A549 (cell line): Measurements from ENCODE around the gene FYB1. TPM values are rescaled to one million over a fixed set of nuclear protein-coding genes. Genes with fewer than 3 reads are reported as not detected.

Experiments
- ATAC-seq, 2 experiments: fragments of 200-7000 bp in 1 of 2; fragments of >200 bp in 1 of 2; cut with Nextera tagmentation in 1 of 2; cut with Tn5 transposase in 1 of 2; 3 replicates each; pipeline versions ENCODE4 v1.8.0 to v1.9.1; 2018 to 2020; ENCODE audit warnings: mild to moderate bottlenecking in 1 of 2, moderate library complexity in 1 of 2
- CTCF ChIA-PET: fragments of 300-600 bp; sonication (Branson Sonifier 250); formaldehyde crosslinking; extraction: SDS; loops from one replicate; lab custom pipeline; 2021; ENCODE audit warnings: antibody characterized with exemption, inconsistent platforms; lab: Yijun Ruan, JAX
- POLR2A ChIA-PET: fragments of 350-600 bp; formaldehyde crosslinking; extraction: SDS; loops from one replicate; lab custom pipeline; 2021; ENCODE audit warnings: antibody characterized with exemption, inconsistent platforms; lab: Yijun Ruan, JAX
- DNase-seq, 2 experiments: peaks; one replicate each; pipeline versions ENCODE4 v3.0.0 to v3.0.0-alpha.2; 2011 to 2016; ENCODE audit warnings: low read depth in 1 of 2, low spot score in 1 of 2
- FAIRE-seq: peaks from 2 replicates; lab custom pipeline; 2011; peaks lifted over from hg19 to GRCh38; lab: Jason Lieb, UNC
- H3K27ac ChIP-seq, 2 experiments: fragments of >200 bp; sonication (Bioruptor Twin); formaldehyde crosslinking; 3 replicates each; pipeline ENCODE4 v1.5.1; 2016 to 2017
- H3K4me1 ChIP-seq: fragments of >200 bp; sonication (Bioruptor Twin); formaldehyde crosslinking; 3 replicates; pipeline ENCODE4 v1.6.1; 2016
- H3K4me2 ChIP-seq: fragments of >200 bp; sonication (Bioruptor Twin); formaldehyde crosslinking; 3 replicates; pipeline ENCODE4 v1.6.1; 2016
- H3K4me3 ChIP-seq: fragments of >200 bp; sonication (Bioruptor Twin); formaldehyde crosslinking; 3 replicates; pipeline ENCODE4 v1.5.1; 2016
- H3K9me3 ChIP-seq: fragments of >200 bp; sonication (Bioruptor Twin); formaldehyde crosslinking; 3 replicates; pipeline ENCODE4 v1.6.1; 2016
- BHLHE40 ChIP-seq: IDR thresholded peaks from 2 replicates; pipeline ENCODE4 v1.6.1; 2012; ENCODE audit warnings: low read depth, low read length, inconsistent platforms
- CEBPB ChIP-seq, 2 experiments: fragments of >200 bp in 1 of 2; sonication (Bioruptor Twin) in 1 of 2; formaldehyde crosslinking in 1 of 2; IDR thresholded peaks; 2 replicates each; pipeline ENCODE4 v1.6.1; 2012 to 2016
- EHMT2 ChIP-seq: fragments of 200-600 bp; sonication (generic); IDR thresholded peaks from 2 replicates; pipeline ENCODE4 v1.6.1; 2016; ENCODE audit warnings: antibody characterized with exemption, low read depth, mild to moderate bottlenecking, moderate library complexity
- EP300 ChIP-seq, 2 experiments: fragments of >200 bp; sonication (Bioruptor Twin); formaldehyde crosslinking; IDR thresholded peaks; 2 replicates in 1 of 2; 3 replicates in 1 of 2; pipeline ENCODE4 v1.6.1; 2016 to 2017
- FOSB ChIP-seq: fragments of 250-450 bp; sonication (Bioruptor Pico); IDR thresholded peaks from 2 replicates; pipeline ENCODE4 v1.5.0; 2020; ENCODE audit warnings: mild to moderate bottlenecking, moderate library complexity
- FOSL2 ChIP-seq, 2 experiments: fragments of 450-650 bp in 1 of 2; fragments of >200 bp in 1 of 2; sonication (Bioruptor Twin) in 1 of 2; formaldehyde crosslinking; IDR thresholded peaks; 2 replicates each; pipeline versions ENCODE4 v1.5.0 to v1.6.1; 2016 to 2020; ENCODE audit warnings: mild to moderate bottlenecking in 1 of 2, moderate library complexity in 1 of 2
- GATA3 ChIP-seq: IDR thresholded peaks from 2 replicates; pipeline ENCODE4 v1.6.1; 2012; ENCODE audit warnings: borderline replicate concordance
- HOXA7 ChIP-seq: fragments of 250-450 bp; sonication (Bioruptor Pico); IDR thresholded peaks from 2 replicates; pipeline ENCODE4 v1.5.0; 2020; ENCODE audit warnings: mild to moderate bottlenecking, moderate library complexity
- JUNB ChIP-seq: fragments of >200 bp; sonication (Bioruptor Twin); formaldehyde crosslinking; IDR thresholded peaks from 2 replicates; pipeline ENCODE4 v1.6.1; 2016
- KDM1A ChIP-seq: fragments of 200-600 bp; sonication (generic); IDR thresholded peaks from 2 replicates; pipeline ENCODE4 v1.6.1; 2016; ENCODE audit warnings: low read depth, mild to moderate bottlenecking
- KDM5A ChIP-seq: fragments of 200-600 bp; sonication (generic); IDR thresholded peaks from 2 replicates; pipeline ENCODE4 v1.6.1; 2016; ENCODE audit warnings: antibody characterized with exemption, mild to moderate bottlenecking
- NPAS2 ChIP-seq: fragments of 250-450 bp; sonication (Bioruptor Pico); IDR thresholded peaks from 2 replicates; pipeline ENCODE4 v1.8.0; 2022; ENCODE audit warnings: mild to moderate bottlenecking, moderate library complexity, borderline replicate concordance
- NR3C1 ChIP-seq: fragments of >200 bp; sonication (Bioruptor Twin); formaldehyde crosslinking; IDR thresholded peaks from 3 replicates; pipeline ENCODE4 v1.6.1; 2017
- PHF8 ChIP-seq: fragments of 200-600 bp; sonication (generic); IDR thresholded peaks from 2 replicates; pipeline ENCODE4 v1.6.1; 2016; ENCODE audit warnings: low read depth, mild to moderate bottlenecking, antibody characterized with exemption, moderate library complexity, borderline replicate concordance
- POLR2A ChIP-seq: IDR thresholded peaks from 2 replicates; pipeline ENCODE4 v1.6.1; 2012; ENCODE audit warnings: mild to moderate bottlenecking, low read length
- RFX5 ChIP-seq: fragments of 450-650 bp; IDR thresholded peaks from 2 replicates; pipeline ENCODE4 v1.7.1; 2014; ENCODE audit warnings: antibody characterized with exemption, mild to moderate bottlenecking, moderate library complexity
- RNF2 ChIP-seq: fragments of 200-600 bp; sonication (generic); IDR thresholded peaks from 2 replicates; pipeline ENCODE4 v1.6.1; 2016; ENCODE audit warnings: low read depth, mild to moderate bottlenecking, antibody characterized with exemption, moderate library complexity, borderline replicate concordance
- TFCP2L1 ChIP-seq: fragments of 250-450 bp; sonication (Bioruptor Pico); IDR thresholded peaks from 2 replicates; pipeline ENCODE4 v1.5.0; 2021; ENCODE audit warnings: mild to moderate bottlenecking
- TP53 ChIP-seq: fragments of 250-450 bp; sonication (Bioruptor Pico); IDR thresholded peaks from 2 replicates; pipeline ENCODE4 v1.5.0; 2021; ENCODE audit warnings: mild to moderate bottlenecking, moderate library complexity
- ZC3H11A ChIP-seq: fragments of 450-650 bp; IDR thresholded peaks from 2 replicates; pipeline ENCODE4 v1.6.1; 2014; ENCODE audit warnings: antibody characterized with exemption, mild to moderate bottlenecking
- ZNF302 ChIP-seq: fragments of 250-450 bp; sonication (Bioruptor Pico); IDR thresholded peaks from 2 replicates; pipeline ENCODE4 v1.9.0; 2021; ENCODE audit warnings: inconsistent platforms, mild to moderate bottlenecking, moderate library complexity
- WGBS: methylation state at CpG from one replicate; pipeline ENCODE4 v1.1.6; 2017; ENCODE audit errors: missing lambda C conversion rate; 5-methylcytosine and 5-hydroxymethylcytosine counted together
- polyA plus RNA-seq, 4 experiments: library from polyadenylated mRNA; depleted of rRNA in 3 of 4; stranded (reverse); fragments of >200 nt; fragmentation: RNase III in 1 of 4; extraction: RNeasy Plus Mini Kit Qiagen cat#74134 plus additional on column Dnase treatment in 1 of 4; gene quantifications; 2 replicates in 3 of 4; 3 replicates in 1 of 4; pipeline ENCODE4 v1.2.3, GENCODE V29; 2011 to 2017
- TF ChIP-seq, protein P1 (sequence below): fragments of 200-600 bp; sonication (generic); IDR thresholded peaks from 2 replicates; pipeline ENCODE4 v1.6.1; 2016; ENCODE audit warnings: antibody characterized with exemption, mild to moderate bottlenecking, moderate library complexity
- TF ChIP-seq, protein P2 (sequence below): fragments of >200 bp; sonication (Bioruptor Twin); formaldehyde crosslinking; IDR thresholded peaks from 3 replicates; pipeline ENCODE4 v1.6.1; 2016
- TF ChIP-seq, protein P3 (sequence below): fragments of >200 bp; sonication (Bioruptor Twin); formaldehyde crosslinking; IDR thresholded peaks from 3 replicates; pipeline ENCODE4 v1.5.1; 2016
- TF ChIP-seq, protein P4 (sequence below): IDR thresholded peaks from 2 replicates; pipeline ENCODE4 v1.6.1; 2012

The FYB1 gene
- polyA plus RNA-seq, 2 of the 4 experiments (the other 2 are of a cell fraction): 7.4 to 34.6 TPM

DNA sequence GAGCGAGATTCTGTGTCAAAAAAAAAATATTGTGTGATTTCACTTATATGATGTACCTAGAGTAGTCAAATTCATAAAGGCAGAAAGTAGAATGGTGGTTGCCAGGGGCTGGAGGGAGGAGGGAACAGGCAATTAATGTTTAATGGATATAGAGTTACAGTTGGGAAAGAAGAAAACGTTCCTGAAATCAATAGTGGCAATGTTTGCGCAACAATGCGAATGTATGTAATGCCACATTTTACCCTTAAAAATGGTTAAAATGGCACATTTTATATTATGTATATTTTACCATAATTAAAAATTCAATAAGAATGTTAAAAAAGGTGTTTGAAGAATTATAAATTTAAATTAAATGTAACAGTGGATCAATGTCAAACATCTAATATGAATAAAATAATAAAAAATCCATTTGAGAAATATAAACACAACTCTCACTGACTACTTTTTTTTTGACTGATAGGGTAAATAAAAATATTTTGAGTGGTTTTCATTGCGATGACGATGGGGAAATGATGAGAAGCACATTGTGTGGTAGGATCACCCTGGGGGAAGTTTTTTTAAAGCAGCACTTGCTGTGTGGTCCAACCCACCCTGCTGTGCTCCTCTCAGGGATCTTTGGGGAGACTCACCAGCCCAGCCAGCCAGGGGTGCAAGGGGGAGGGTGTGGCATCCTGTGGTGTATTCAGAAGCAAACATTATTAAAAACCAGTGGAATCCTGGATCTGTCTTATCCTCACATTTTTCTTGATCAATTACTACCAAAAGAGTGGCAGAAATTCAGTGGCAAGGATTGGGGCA lies 4.3 kb downstream of the FYB1 start:
- ChIA-PET CTCF (interaction anchor here (0.9 to 7.7 kb wide), 4 partner anchors 68 to 161 kb away, joined by 3 to 107 read pairs (median 22); no protein-coding TSS in a partner anchor), POLR2A (no interaction called here)
- Histone ChIP-seq H3K4me3 (no peak overlapping the region), H3K27ac (0 out of 6 replicates have a peak overlapping the region, but pooled peaks of 1 of the 2 experiments have one; percentile 25), H3K9me3 (no peaks in the 10 kb centered on the region), H3K4me2 (no peak overlapping the region), H3K4me1 (peaks cover 11% of the 10 kb centered on the region)
- TF ChIP-seq CEBPB (IDR thresholded peaks at IDR 0.05) (peak; percentile 59 to 66; a peak in 2 of 4 replicates), EHMT2 (no peak), JUNB (no peak), BHLHE40 (no peak)
- ATAC-seq (no peak), DNase-seq (no peak), FAIRE-seq (no peak)
- WGBS: 90% methylated on average over 6 of the region's 6 CpGs

DNA sequence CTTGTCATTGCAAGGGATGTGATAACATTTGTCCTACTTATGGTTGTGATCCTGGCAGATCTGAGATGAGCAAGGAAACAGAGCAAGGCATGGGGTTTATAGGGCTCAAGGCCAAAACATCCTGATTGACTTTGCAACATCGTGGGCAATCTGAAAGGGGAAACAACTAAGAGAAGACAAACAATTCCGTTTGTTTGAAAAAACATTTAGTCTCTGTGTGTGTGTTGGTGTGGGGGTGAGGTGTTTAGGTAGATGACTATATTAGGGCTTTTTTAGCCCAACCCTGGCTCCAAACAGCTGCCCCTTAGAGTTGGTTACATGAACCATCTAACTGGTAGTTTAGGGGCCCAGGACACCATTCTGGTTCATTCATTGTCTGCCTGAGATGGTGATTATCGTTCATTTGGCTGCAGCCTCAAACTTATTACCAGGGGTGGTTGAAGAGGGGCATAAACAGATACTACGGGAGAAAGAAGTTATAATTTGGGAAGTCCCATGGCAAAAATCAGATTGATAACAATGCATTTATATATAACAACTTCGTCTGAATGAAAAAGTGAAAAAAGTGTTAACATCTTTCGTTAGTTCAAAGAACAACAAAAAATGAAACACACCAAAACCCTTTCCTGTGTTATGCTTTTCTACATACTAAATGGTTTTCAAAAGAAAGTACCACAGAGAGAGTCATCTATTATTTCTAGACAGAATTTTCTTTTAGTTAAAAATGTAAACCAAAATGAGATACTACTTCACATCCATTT lies 5.7 kb downstream of the FYB1 start:
- CTCF ChIA-PET: interaction anchor here (1.6 to 2.3 kb wide), 2 partner anchors 70 to 772 kb away, joined by 7 to 10 read pairs; no protein-coding TSS in a partner anchor
- 77% methylated on average over 6 of the region's 6 CpGs for WGBS
- H3K4me1 ChIP-seq: 0 out of 3 replicates have a peak, but pooled peaks cover 7% of the 10 kb centered on the region

DNA sequence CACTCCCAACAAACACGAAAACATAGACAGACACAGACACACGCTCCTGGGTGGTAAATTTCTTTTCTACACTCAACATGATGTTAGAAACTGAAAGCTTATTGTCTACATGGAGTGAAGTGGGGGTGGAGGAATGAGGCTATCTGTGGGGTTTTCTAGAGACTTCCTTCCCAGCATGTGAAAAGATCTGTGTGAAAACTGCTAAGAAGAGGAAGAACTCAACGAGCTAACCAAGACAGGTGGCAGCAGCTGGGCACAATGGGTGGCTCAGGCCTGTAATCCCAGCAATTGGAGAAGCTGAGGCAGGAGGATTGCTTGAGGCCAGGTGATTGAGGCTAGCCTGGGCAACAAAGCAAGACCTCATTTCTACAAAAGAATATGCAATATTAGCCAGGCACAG lies 7.6 kb downstream of the FYB1 start:
- Histone ChIP-seq H3K9me3 (no peaks in the 10 kb centered on the region), H3K4me1 (0 out of 3 replicates have a peak, but pooled peaks cover 9% of the 10 kb centered on the region), H3K4me2 (no peak overlapping the region), H3K27ac (no peak overlapping the region), H3K4me3 (no peak overlapping the region)
- WGBS: 54% methylated on average over 3 of the region's 3 CpGs
- ChIA-PET POLR2A (no interaction called here), CTCF (interaction anchor here (0.5 to 2.3 kb wide), 6 partner anchors 15 to 770 kb away, joined by 3 to 10 read pairs (median 3); no protein-coding TSS in a partner anchor)
- FAIRE-seq (no peak), DNase-seq (no peak), ATAC-seq (no peak)
- TF ChIP-seq BHLHE40 (no peak), PHF8 (no peak), RFX5 (no peak), KDM1A (no peak), ZC3H11A (no peak), HOXA7 (no peak), TP53 (CRISPR knock-in tag) (no peak), EP300 (IDR thresholded peaks at IDR 0.05) (no peak), RNF2 (no peak), ZNF302 (CRISPR knock-in tag) (no peak), POLR2A (no peak), KDM5A (no peak), GATA3 (no peak), JUNB (no peak)
- TF ChIP-seq, protein P1, sequence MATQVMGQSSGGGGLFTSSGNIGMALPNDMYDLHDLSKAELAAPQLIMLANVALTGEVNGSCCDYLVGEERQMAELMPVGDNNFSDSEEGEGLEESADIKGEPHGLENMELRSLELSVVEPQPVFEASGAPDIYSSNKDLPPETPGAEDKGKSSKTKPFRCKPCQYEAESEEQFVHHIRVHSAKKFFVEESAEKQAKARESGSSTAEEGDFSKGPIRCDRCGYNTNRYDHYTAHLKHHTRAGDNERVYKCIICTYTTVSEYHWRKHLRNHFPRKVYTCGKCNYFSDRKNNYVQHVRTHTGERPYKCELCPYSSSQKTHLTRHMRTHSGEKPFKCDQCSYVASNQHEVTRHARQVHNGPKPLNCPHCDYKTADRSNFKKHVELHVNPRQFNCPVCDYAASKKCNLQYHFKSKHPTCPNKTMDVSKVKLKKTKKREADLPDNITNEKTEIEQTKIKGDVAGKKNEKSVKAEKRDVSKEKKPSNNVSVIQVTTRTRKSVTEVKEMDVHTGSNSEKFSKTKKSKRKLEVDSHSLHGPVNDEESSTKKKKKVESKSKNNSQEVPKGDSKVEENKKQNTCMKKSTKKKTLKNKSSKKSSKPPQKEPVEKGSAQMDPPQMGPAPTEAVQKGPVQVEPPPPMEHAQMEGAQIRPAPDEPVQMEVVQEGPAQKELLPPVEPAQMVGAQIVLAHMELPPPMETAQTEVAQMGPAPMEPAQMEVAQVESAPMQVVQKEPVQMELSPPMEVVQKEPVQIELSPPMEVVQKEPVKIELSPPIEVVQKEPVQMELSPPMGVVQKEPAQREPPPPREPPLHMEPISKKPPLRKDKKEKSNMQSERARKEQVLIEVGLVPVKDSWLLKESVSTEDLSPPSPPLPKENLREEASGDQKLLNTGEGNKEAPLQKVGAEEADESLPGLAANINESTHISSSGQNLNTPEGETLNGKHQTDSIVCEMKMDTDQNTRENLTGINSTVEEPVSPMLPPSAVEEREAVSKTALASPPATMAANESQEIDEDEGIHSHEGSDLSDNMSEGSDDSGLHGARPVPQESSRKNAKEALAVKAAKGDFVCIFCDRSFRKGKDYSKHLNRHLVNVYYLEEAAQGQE: no peak
- TF ChIP-seq, protein P2, sequence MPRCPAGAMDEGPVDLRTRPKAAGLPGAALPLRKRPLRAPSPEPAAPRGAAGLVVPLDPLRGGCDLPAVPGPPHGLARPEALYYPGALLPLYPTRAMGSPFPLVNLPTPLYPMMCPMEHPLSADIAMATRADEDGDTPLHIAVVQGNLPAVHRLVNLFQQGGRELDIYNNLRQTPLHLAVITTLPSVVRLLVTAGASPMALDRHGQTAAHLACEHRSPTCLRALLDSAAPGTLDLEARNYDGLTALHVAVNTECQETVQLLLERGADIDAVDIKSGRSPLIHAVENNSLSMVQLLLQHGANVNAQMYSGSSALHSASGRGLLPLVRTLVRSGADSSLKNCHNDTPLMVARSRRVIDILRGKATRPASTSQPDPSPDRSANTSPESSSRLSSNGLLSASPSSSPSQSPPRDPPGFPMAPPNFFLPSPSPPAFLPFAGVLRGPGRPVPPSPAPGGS: no peak
- TF ChIP-seq, protein P3, sequence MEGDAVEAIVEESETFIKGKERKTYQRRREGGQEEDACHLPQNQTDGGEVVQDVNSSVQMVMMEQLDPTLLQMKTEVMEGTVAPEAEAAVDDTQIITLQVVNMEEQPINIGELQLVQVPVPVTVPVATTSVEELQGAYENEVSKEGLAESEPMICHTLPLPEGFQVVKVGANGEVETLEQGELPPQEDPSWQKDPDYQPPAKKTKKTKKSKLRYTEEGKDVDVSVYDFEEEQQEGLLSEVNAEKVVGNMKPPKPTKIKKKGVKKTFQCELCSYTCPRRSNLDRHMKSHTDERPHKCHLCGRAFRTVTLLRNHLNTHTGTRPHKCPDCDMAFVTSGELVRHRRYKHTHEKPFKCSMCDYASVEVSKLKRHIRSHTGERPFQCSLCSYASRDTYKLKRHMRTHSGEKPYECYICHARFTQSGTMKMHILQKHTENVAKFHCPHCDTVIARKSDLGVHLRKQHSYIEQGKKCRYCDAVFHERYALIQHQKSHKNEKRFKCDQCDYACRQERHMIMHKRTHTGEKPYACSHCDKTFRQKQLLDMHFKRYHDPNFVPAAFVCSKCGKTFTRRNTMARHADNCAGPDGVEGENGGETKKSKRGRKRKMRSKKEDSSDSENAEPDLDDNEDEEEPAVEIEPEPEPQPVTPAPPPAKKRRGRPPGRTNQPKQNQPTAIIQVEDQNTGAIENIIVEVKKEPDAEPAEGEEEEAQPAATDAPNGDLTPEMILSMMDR: no peak

More for the DNA sequence above, 5.7 kb downstream of the FYB1 start:
- FAIRE-seq (no peak), DNase-seq (no peak), ATAC-seq (no peak)
- no peak overlapping the region for H3K4me3 ChIP-seq
- H3K27ac ChIP-seq: no peak overlapping the region
- TF ChIP-seq NPAS2 (no peak), RNF2 (no peak), NR3C1 (no peak), ZC3H11A (no peak), FOSB (CRISPR knock-in tag) (no peak), JUNB (no peak), FOSL2 (IDR thresholded peaks at IDR 0.05) (no peak), FOSL2 (CRISPR knock-in tag; IDR thresholded peaks at IDR 0.05) (no peak), BHLHE40 (no peak), TFCP2L1 (CRISPR knock-in tag) (no peak)
- TF ChIP-seq, protein P4, sequence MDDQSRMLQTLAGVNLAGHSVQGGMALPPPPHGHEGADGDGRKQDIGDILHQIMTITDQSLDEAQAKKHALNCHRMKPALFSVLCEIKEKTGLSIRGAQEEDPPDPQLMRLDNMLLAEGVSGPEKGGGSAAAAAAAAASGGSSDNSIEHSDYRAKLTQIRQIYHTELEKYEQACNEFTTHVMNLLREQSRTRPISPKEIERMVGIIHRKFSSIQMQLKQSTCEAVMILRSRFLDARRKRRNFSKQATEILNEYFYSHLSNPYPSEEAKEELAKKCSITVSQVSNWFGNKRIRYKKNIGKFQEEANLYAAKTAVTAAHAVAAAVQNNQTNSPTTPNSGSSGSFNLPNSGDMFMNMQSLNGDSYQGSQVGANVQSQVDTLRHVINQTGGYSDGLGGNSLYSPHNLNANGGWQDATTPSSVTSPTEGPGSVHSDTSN: no peak
- no peak overlapping the region for H3K4me2 ChIP-seq
- H3K9me3 ChIP-seq: no peaks in the 10 kb centered on the region
- POLR2A ChIA-PET: no interaction called here
